ENCODE measurements around the gene AK4.
A peak's percentile ranks its signal among the peaks of the same experiment; 100 is the strongest.

Gene AK4

DNA sequence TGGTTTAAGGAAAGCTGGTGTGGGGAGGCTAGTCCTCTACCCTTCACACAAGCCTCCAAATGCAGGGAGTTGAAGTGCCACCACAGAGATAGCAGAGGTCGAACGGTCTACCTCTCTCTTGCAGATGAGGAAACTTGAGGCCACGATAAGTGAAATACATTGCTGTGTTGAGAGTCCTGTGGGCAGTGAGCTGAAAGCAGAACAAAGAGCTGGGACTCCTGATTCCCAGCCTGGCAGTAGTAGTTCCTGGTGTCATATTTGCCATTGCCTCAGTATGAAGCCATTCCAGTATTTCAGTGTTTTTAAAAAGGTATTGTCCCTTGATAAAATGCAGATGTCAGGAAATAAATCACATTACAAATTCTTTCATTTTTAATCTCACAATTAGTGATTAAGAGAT is 28.6 kb downstream of the AK4 start:
- no peak overlapping the region for H3K4me3 Mint-ChIP-seq
- peaks cover 50% of the 10 kb centered on the region for H3K4me1 Mint-ChIP-seq
- H3K9me3 Mint-ChIP-seq = no peaks in the 10 kb centered on the region
- no peaks in the 10 kb centered on the region for H3K27me3 Mint-ChIP-seq (ENCODE audit: low read depth)
- no peak for TF ChIP-seq CTCF (IDR thresholded peaks at IDR 0.05; ENCODE audit: unreplicated experiment in 3 of 3)
- H3K27ac Mint-ChIP-seq = peak overlapping the region in 1 of 3 experiments; percentile 68
- no peaks in the 10 kb centered on the region for H3K36me3 Mint-ChIP-seq (ENCODE audit: low read depth)

DNA sequence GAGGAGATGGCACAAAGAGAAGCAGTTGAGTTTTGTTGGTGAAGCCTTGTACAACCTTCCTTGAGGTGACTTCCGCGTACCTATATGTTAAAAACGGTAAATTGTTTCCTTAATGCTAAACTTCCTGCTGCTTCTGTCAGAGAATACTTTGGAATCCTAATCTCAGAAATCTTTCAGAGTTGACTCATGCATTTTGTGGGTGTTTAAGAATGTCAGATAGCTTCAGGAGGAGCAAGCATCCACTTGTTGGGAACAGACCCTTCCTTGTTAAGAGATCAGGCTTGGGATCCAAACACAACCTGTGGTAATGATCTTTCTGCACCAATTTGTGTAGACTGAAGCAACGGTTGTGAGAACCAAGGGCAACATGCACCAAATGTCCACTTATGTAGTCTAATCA is 29.5 kb downstream of the AK4 start:
- Mint-ChIP-seq H3K27me3 (ENCODE audit: low read depth) (no peaks in the 10 kb centered on the region), H3K36me3 (ENCODE audit: low read depth) (no peaks in the 10 kb centered on the region), H3K9me3 (no peaks in the 10 kb centered on the region), H3K4me1 (peaks cover 45% of the 10 kb centered on the region), H3K27ac (no peak overlapping the region), H3K4me3 (no peak overlapping the region)
- TF ChIP-seq CTCF (IDR thresholded peaks at IDR 0.05; ENCODE audit: unreplicated experiment in 3 of 3) = no peak

- Mint-ChIP-seq H3K4me3 (no peak overlapping the region), H3K36me3 (ENCODE audit: low read depth) (no peaks in the 10 kb centered on the region), H3K9me3 (no peaks in the 10 kb centered on the region), H3K27ac (no peak overlapping the region), H3K4me1 (peaks cover 37% of the 10 kb centered on the region), H3K27me3 (ENCODE audit: low read depth) (no peaks in the 10 kb centered on the region)
- no peak for TF ChIP-seq CTCF (IDR thresholded peaks at IDR 0.05; ENCODE audit: unreplicated experiment in 3 of 3)
Observed at GRCh38 chr1:65178235-65178634, 30.2 kb downstream of the AK4 start.

DNA sequence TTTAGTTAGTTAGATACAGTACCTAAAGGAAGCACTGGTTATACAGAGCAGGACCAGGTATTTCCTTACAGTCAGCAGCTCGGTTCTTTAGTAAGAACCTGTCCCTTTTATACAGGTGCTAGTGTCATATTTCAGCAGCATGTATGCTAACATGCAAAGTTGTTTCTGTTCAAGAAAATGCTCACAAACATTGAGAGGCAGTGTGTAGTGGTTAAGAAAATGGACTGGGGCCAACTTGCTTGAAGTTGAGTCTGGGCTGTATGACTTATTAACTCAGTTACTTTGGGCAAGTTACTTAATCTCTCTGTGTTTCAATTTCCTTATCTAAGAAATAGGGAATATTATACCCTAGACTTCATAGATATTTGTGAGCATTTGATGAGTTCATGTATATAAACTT is 31.1 kb downstream of the AK4 start:
- H3K36me3 Mint-ChIP-seq (ENCODE audit: low read depth) = no peaks in the 10 kb centered on the region
- no peaks in the 10 kb centered on the region for H3K9me3 Mint-ChIP-seq
- H3K27me3 Mint-ChIP-seq (ENCODE audit: low read depth) = no peaks in the 10 kb centered on the region
- H3K27ac Mint-ChIP-seq = no peak overlapping the region
- H3K4me3 Mint-ChIP-seq = no peak overlapping the region
- peaks cover 29% of the 10 kb centered on the region for H3K4me1 Mint-ChIP-seq
- no peak for TF ChIP-seq CTCF (IDR thresholded peaks at IDR 0.05; ENCODE audit: unreplicated experiment in 3 of 3)

DNA sequence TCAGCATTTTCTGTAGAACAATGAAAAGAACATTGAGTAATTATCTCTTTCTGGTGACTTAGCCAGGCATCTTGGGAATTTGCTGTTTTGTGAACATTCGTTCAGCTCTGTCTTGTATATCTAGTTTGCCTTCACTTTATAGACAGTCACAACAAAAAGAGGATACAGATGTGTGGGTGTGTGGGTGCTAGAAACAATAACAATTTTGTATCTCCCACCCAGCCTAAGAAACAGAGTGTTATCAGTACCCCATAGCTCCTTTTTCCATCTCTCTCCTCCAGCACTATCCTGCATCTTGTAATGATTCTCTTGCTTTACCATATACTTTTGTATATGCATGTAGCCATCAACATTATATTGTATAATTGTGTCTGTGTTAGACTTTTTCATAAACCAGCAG is 33.0 kb downstream of the AK4 start:
- no peaks in the 10 kb centered on the region for H3K27me3 Mint-ChIP-seq (ENCODE audit: low read depth)
- H3K9me3 Mint-ChIP-seq = no peaks in the 10 kb centered on the region
- H3K27ac Mint-ChIP-seq = no peak overlapping the region
- H3K36me3 Mint-ChIP-seq (ENCODE audit: low read depth) = no peaks in the 10 kb centered on the region
- no peak for TF ChIP-seq CTCF (IDR thresholded peaks at IDR 0.05; ENCODE audit: unreplicated experiment in 3 of 3)
- no peak overlapping the region for H3K4me3 Mint-ChIP-seq
- H3K4me1 Mint-ChIP-seq = peaks cover 13% of the 10 kb centered on the region

DNA sequence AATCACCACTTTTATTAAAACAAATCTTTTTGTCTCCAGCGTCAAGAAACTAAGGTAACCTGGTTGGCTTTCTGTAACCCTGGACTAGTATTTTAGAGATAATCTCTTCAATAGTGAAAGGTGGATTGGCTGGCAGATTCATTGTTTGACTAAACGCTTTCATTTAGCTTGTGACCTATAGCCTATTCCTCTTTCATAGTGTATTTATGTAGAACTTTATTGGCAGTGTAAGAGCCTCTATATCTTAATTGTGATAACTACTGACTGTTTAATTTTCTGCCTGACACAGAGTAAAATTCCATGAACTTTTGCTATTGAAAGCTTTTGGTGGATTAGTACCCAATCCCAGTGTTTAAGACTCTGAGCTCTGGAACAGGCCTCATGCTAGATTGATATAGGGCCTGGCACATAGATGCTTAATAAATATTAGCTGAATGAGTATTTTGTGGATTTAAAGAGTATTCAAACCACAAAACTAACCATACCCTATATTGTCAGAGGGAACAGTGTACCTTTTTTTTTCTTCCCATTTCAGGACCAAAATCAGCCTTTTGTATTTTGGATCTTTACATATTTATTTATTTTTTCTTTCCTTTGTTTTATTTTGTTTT is 34.8 kb downstream of the AK4 start:
- H3K9me3 Mint-ChIP-seq = no peaks in the 10 kb centered on the region
- H3K4me1 Mint-ChIP-seq = peaks cover 4% of the 10 kb centered on the region
- H3K27me3 Mint-ChIP-seq (ENCODE audit: low read depth) = no peaks in the 10 kb centered on the region
- H3K4me3 Mint-ChIP-seq = no peak overlapping the region
- no peak overlapping the region for H3K27ac Mint-ChIP-seq
- no peak for TF ChIP-seq CTCF (IDR thresholded peaks at IDR 0.05; ENCODE audit: unreplicated experiment in 3 of 3)
- no peaks in the 10 kb centered on the region for H3K36me3 Mint-ChIP-seq (ENCODE audit: low read depth)
